Thyroid gland (tissue), 4 donors: ENCODE data around the gene AMIGO3.

Source experiments
- CTCF ChIP-seq, 6 experiments: fragments of 200-600 bp in 3 of 6; fragments of 450-650 bp in 3 of 6; sonication (generic) in 3 of 6; IDR thresholded peaks; one replicate each; pipeline ENCODE4 v1.5.1; 2016 to 2019; ENCODE audit warnings: antibody characterized with exemption in 6 of 6, mild to moderate bottlenecking in 2 of 6, inconsistent platforms in 1 of 6, moderate library complexity in 1 of 6
- POLR2A ChIP-seq, 2 donors: fragments of 450-650 bp; IDR thresholded peaks; one replicate each; pipeline ENCODE4 v1.6.1; 2017; ENCODE audit warnings: antibody characterized with exemption in 2 of 2, mild to moderate bottlenecking in 2 of 2, moderate library complexity in 1 of 2

- TF ChIP-seq POLR2A (IDR thresholded peaks at IDR 0.05) = peak in 1 of 2 donors; percentile 92
- peak; percentile 34 to 68 (median 60) for TF ChIP-seq CTCF (IDR thresholded peaks at IDR 0.05)
Observed at GRCh38 chr3:49719214-49719884, at the start of gene AMIGO3.
